GM23338 (cell line): ENCODE measurements around the gene CELSR1. TPM values are rescaled to one million over a fixed set of nuclear protein-coding genes. Genes with fewer than 3 reads are reported as not detected.

ENCODE experiments used
- ATAC-seq: fragments of 200-7000 bp; cut with Tn5 transposase; 3 replicates; pipeline ENCODE4 v1.9.1; 2020
- DNase-seq: peaks from one replicate; pipeline ENCODE4 v3.0.0-alpha.2; 2015; ENCODE audit warnings: low spot score
- H2AFZ ChIP-seq: fragments of 200-600 bp; sonication (generic); 2 replicates; pipeline ENCODE4 v1.8.0; 2016; ENCODE audit warnings: antibody characterized with exemption, mild to moderate bottlenecking, moderate library complexity
- H3F3A ChIP-seq: fragments of 200-600 bp; sonication (generic); replicated peaks from 2 replicates; pipeline ENCODE4 v1.8.0; 2017; ENCODE audit warnings: antibody characterized with exemption, mixed run types, low read depth
- H3K27ac ChIP-seq: fragments of 200-600 bp; sonication (generic); 2 replicates; pipeline ENCODE4 v1.6.1; 2016; ENCODE audit warnings: low read depth
- H3K27me3 ChIP-seq: fragments of 200-600 bp; sonication (generic); 2 replicates; pipeline ENCODE4 v1.8.0; 2016; ENCODE audit warnings: mild to moderate bottlenecking, mixed run types, moderate library complexity; ENCODE audit not compliant: insufficient read depth
- H3K36me3 ChIP-seq: fragments of 200-600 bp; sonication (generic); 2 replicates; pipeline ENCODE4 v1.8.0; 2016; ENCODE audit warnings: mild to moderate bottlenecking; ENCODE audit not compliant: insufficient read depth
- H3K4me1 ChIP-seq: fragments of 200-600 bp; sonication (generic); 2 replicates; pipeline ENCODE4 v1.8.0; 2016; ENCODE audit warnings: mild to moderate bottlenecking, moderate library complexity; ENCODE audit not compliant: insufficient read depth
- H3K4me2 ChIP-seq: fragments of 200-600 bp; sonication (generic); 2 replicates; pipeline ENCODE4 v1.7.1; 2017; ENCODE audit warnings: mixed run types
- H3K4me3 ChIP-seq: fragments of 200-600 bp; sonication (generic); 2 replicates; pipeline ENCODE4 v1.6.1; 2016; ENCODE audit warnings: mixed run types
- H3K79me2 ChIP-seq: fragments of 200-600 bp; sonication (generic); replicated peaks from 2 replicates; pipeline ENCODE4 v1.8.0; 2017; ENCODE audit warnings: mild to moderate bottlenecking; ENCODE audit not compliant: insufficient read depth
- H3K9me2 ChIP-seq: fragments of 200-600 bp; sonication (generic); 2 replicates; pipeline ENCODE4 v1.8.0; 2017; ENCODE audit not compliant: insufficient read depth
- H4K20me1 ChIP-seq: fragments of 200-600 bp; sonication (generic); replicated peaks from 2 replicates; pipeline ENCODE4 v1.8.0; 2017; ENCODE audit warnings: mild to moderate bottlenecking; ENCODE audit not compliant: insufficient read depth
- H3K27ac Mint-ChIP-seq: 2 replicates; pipeline ENCODE4 v1.8.0; 2020; ENCODE audit warnings: inconsistent platforms, mild to moderate bottlenecking, moderate library complexity, mixed read lengths
- H3K27me3 Mint-ChIP-seq: 3 replicates; pipeline ENCODE4 v1.8.0; 2022; ENCODE audit warnings: low read depth, mild to moderate bottlenecking, moderate library complexity, mixed read lengths, inconsistent platforms; ENCODE audit not compliant: insufficient read depth, poor library complexity
- H3K36me3 Mint-ChIP-seq: 3 replicates; pipeline ENCODE4 v1.8.0; 2021; ENCODE audit warnings: low read depth, mild to moderate bottlenecking, inconsistent platforms, moderate library complexity, mixed read lengths
- H3K4me1 Mint-ChIP-seq: 3 replicates; pipeline ENCODE4 v1.8.0; 2020; ENCODE audit warnings: mild to moderate bottlenecking, inconsistent platforms, mixed read lengths
- H3K4me3 Mint-ChIP-seq: 3 replicates; pipeline ENCODE4 v1.8.0; 2021; ENCODE audit warnings: moderate library complexity, mild to moderate bottlenecking, inconsistent platforms, mixed read lengths
- H3K9me3 Mint-ChIP-seq: 3 replicates; pipeline ENCODE4 v1.8.0; 2020; ENCODE audit warnings: moderate library complexity, mild to moderate bottlenecking, inconsistent platforms, mixed read lengths
- CREB1 ChIP-seq: fragments of 250-450 bp; sonication (Bioruptor Pico); IDR thresholded peaks from 2 replicates; pipeline ENCODE4 v1.5.0; 2020; ENCODE audit warnings: low read depth, mild to moderate bottlenecking, moderate library complexity
- CTCF ChIP-seq, 2 experiments: fragments of 200-600 bp in 1 of 2; sonication (generic) in 1 of 2; conservative IDR thresholded peaks; 2 replicates each; pipeline versions ENCODE4 v1.5.1 to v1.6.1; 2016 to 2017; ENCODE audit warnings: antibody characterized with exemption in 2 of 2, low read depth in 2 of 2, mild to moderate bottlenecking in 2 of 2, moderate library complexity in 1 of 2
- ETS1 ChIP-seq: IDR thresholded peaks from 2 replicates; pipeline ENCODE4 v1.6.1; 2016; ENCODE audit warnings: antibody characterized with exemption
- EZH2 ChIP-seq: fragments of 200-600 bp; sonication (generic); IDR thresholded peaks from one replicate; pipeline ENCODE4 v1.8.0; 2017; ENCODE audit warnings: antibody characterized with exemption, mild to moderate bottlenecking, low read depth; ENCODE audit not compliant: unreplicated experiment
- EZH2phosphoT487 ChIP-seq: fragments of 200-600 bp; sonication (generic); IDR thresholded peaks from one replicate; pipeline ENCODE4 v1.8.1; 2018; ENCODE audit warnings: antibody characterized with exemption; ENCODE audit not compliant: unreplicated experiment
- JUNB ChIP-seq: IDR thresholded peaks from one replicate; pipeline ENCODE4 v1.6.1; 2016; ENCODE audit warnings: antibody characterized with exemption; ENCODE audit not compliant: unreplicated experiment
- NANOG ChIP-seq: IDR thresholded peaks from 2 replicates; pipeline ENCODE4 v1.6.1; 2016; ENCODE audit warnings: antibody characterized with exemption, borderline replicate concordance
- POLR2AphosphoS5 ChIP-seq: IDR thresholded peaks from 2 replicates; pipeline ENCODE4 v1.6.1; 2016; ENCODE audit warnings: antibody characterized with exemption, low read depth
- REST ChIP-seq: IDR thresholded peaks from one replicate; pipeline ENCODE4 v1.6.1; 2018; ENCODE audit warnings: antibody characterized with exemption; ENCODE audit not compliant: unreplicated experiment
- STAT1 ChIP-seq: IDR thresholded peaks from one replicate; pipeline ENCODE4 v1.6.1; 2016; ENCODE audit warnings: antibody characterized with exemption; ENCODE audit not compliant: unreplicated experiment
- ZNF114 ChIP-seq: fragments of 250-450 bp; sonication (Bioruptor Pico); IDR thresholded peaks from 2 replicates; pipeline ENCODE4 v1.5.0; 2020; ENCODE audit warnings: mild to moderate bottlenecking, moderate library complexity
- ZNF331 ChIP-seq: fragments of 250-450 bp; sonication (Bioruptor Pico); IDR thresholded peaks from 2 replicates; pipeline ENCODE4 v1.5.0; 2020; ENCODE audit warnings: low read depth, mild to moderate bottlenecking, moderate library complexity
- ZNF462 ChIP-seq: fragments of 250-450 bp; sonication (Bioruptor Pico); IDR thresholded peaks from 2 replicates; pipeline ENCODE4 v1.5.0; 2020; ENCODE audit warnings: mild to moderate bottlenecking, moderate library complexity
- polyA plus RNA-seq: library from polyadenylated mRNA; unstranded; fragments of >200 nt; fragmentation: Nextera tagmentation; extraction: Ambion mirVana; gene quantifications from 2 replicates; pipeline ENCODE4 v1.2.1, GENCODE V29; 2016
- total RNA-seq: library from RNA; depleted of rRNA; stranded (reverse); fragments of >200 nt; shearing (Covaris generic); gene quantifications from 2 replicates; pipeline ENCODE4 v1.2.3, GENCODE V29; 2014

CELSR1 gene
- total and polyA plus RNA-seq, 2 experiments from 2014 or later = 4.8 to 20.4 TPM

- ATAC-seq = no peak; the same call in 2 of the 3 replicates
- peaks cover 13% of the 10 kb centered on the region; the same call in 1 of the 2 replicates for H3K4me1 ChIP-seq
- Mint-ChIP-seq H3K27ac (no peak overlapping the region), H3K36me3 (no peaks in the 10 kb centered on the region), H3K27me3 (peaks cover 28% of the 10 kb centered on the region), H3K4me3 (peak overlapping the region; percentile 89), H3K9me3 (no peaks in the 10 kb centered on the region), H3K4me1 (peaks cover 56% of the 10 kb centered on the region)
- peaks cover 40% of the 10 kb centered on the region for H3K79me2 ChIP-seq
- H3K27ac ChIP-seq = no peak overlapping the region
- no peaks in the 10 kb centered on the region for H3K36me3 ChIP-seq
- no peak for DNase-seq
- peaks cover 12% of the 10 kb centered on the region for H3K27me3 ChIP-seq
- no peak overlapping the region for H2AFZ ChIP-seq
- no peaks in the 10 kb centered on the region for H3F3A ChIP-seq
- 0 out of 2 replicates have a peak, but pooled peaks cover 4% of the 10 kb centered on the region for H4K20me1 ChIP-seq
- no peak for TF ChIP-seq REST
- TF ChIP-seq ETS1 = no peak
- TF ChIP-seq EZH2phosphoT487 = no peak
- no peak for TF ChIP-seq ZNF114 (CRISPR knock-in tag)
- TF ChIP-seq POLR2AphosphoS5 = no peak
- TF ChIP-seq EZH2 = no peak
- no peak for TF ChIP-seq ZNF331
- no peak for TF ChIP-seq CREB1 (CRISPR knock-in tag)
- no peak for TF ChIP-seq NANOG
- TF ChIP-seq CTCF (conservative IDR thresholded peaks at IDR 0.05; ENCODE audit: low read depth in 2 of 2) = no peak
- no peak for TF ChIP-seq JUNB
- TF ChIP-seq STAT1 = no peak
- no peak for TF ChIP-seq ZNF462 (CRISPR knock-in tag)
- H3K9me2 ChIP-seq = no peaks in the 10 kb centered on the region
- no peak overlapping the region for H3K4me2 ChIP-seq
- no peak overlapping the region for H3K4me3 ChIP-seq
These were observed 41.6 kb upstream of the CELSR1 start for GRCh38 chr22:46578824-46579561.
